Uterus (tissue), 2 donors: ENCODE measurements around the gene COL5A1.

Experiments used
- POLR2A ChIP-seq, 2 donors: fragments of 450-650 bp; IDR thresholded peaks; one replicate each; pipeline ENCODE4 v1.6.1; 2016; ENCODE audit warnings: antibody characterized with exemption in 2 of 2, mild to moderate bottlenecking in 1 of 2, moderate library complexity in 1 of 2
- TF ChIP-seq, protein P1 (sequence below), 4 experiments: fragments of 200-600 bp in 2 of 4; fragments of 450-650 bp in 2 of 4; sonication (generic) in 2 of 4; IDR thresholded peaks; one replicate each; pipeline ENCODE4 v1.5.1; 2016 to 2019; ENCODE audit warnings: antibody characterized with exemption in 4 of 4, mild to moderate bottlenecking in 2 of 4, moderate library complexity in 1 of 4

DNA sequence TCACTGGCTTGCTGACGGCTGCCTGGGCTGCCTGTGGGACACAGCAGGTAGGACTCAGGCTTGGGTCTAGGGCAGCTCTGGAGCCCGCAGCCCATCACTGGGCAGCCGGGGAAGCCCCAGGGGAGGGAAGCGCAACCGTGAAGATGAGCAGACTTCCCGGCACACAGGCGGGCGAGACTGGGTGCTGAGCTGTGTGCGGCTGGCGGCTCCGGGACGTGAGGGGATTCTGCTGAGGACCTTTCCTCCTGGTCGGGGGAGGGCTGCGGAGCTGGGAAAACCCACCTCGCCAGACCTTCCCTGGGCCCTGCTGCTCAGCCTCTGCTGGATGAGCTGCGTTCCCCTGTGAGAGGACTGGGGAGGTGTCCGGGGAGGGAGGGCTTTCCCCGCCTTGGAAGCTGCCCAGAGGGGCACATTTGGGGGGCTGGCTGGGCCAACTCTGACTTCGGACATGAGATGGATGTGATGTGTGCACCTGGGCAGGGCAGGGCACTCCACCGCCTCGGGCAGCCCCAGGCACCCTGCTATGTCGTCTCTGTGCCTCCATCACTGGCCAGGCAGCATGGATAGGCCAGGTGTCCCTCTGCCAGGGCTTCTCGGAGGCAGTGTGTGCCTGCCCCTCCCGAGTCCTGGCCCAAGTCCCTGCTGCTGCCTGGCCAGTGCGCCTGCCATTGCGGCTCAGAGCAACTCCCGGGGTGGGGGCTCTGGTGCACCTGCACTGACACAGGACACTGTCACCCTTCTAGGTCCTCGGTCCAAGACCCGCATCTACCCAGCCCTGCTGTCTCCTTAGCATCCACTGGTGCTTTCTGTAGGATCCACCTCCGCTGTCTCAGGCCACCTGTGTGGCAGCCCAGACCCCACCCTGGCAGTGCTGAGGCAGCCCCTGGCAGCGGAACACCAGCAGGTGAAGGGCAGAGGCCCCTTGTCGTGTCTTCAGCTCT lies 66.4 kb downstream of the COL5A1 start:
- TF ChIP-seq, protein P1, sequence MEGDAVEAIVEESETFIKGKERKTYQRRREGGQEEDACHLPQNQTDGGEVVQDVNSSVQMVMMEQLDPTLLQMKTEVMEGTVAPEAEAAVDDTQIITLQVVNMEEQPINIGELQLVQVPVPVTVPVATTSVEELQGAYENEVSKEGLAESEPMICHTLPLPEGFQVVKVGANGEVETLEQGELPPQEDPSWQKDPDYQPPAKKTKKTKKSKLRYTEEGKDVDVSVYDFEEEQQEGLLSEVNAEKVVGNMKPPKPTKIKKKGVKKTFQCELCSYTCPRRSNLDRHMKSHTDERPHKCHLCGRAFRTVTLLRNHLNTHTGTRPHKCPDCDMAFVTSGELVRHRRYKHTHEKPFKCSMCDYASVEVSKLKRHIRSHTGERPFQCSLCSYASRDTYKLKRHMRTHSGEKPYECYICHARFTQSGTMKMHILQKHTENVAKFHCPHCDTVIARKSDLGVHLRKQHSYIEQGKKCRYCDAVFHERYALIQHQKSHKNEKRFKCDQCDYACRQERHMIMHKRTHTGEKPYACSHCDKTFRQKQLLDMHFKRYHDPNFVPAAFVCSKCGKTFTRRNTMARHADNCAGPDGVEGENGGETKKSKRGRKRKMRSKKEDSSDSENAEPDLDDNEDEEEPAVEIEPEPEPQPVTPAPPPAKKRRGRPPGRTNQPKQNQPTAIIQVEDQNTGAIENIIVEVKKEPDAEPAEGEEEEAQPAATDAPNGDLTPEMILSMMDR (IDR thresholded peaks at IDR 0.05), result no peak
- no peak for TF ChIP-seq POLR2A (IDR thresholded peaks at IDR 0.05)
